HL-60 (cell line): ENCODE results near the gene SYVN1.

Source experiments
- DNase-seq, 2 experiments: peaks; one replicate each; pipeline ENCODE4 v3.0.0-alpha.2; 2010 to 2020; ENCODE audit warnings: low read depth in 1 of 2, low spot score in 1 of 2
- H3K27ac ChIP-seq: fragments of 250-450 bp; sonication (Bioruptor Pico); replicated peaks from 2 replicates; pipeline ENCODE4 v1.5.1; 2020; ENCODE audit warnings: mild to moderate bottlenecking, moderate library complexity
- H3K27me3 ChIP-seq: fragments of 250-450 bp; sonication (Bioruptor Pico); 2 replicates; pipeline ENCODE4 v1.5.1; 2021; ENCODE audit warnings: mild to moderate bottlenecking, moderate library complexity; ENCODE audit not compliant: insufficient read depth, poor library complexity, severe bottlenecking
- H3K4me3 ChIP-seq: replicated peaks from 2 replicates; pipeline ENCODE4 v1.5.1; 2011; ENCODE audit warnings: mild to moderate bottlenecking, control low read depth, low read length; ENCODE audit not compliant: insufficient read depth
- CTCF ChIP-seq: IDR thresholded peaks from one replicate; pipeline ENCODE4 v1.5.1; 2011; ENCODE audit warnings: low read length, control low read depth, inconsistent platforms; ENCODE audit not compliant: insufficient read depth
- GABPA ChIP-seq: IDR thresholded peaks from 2 replicates; pipeline ENCODE4 v1.6.1; 2012; ENCODE audit warnings: low read depth
- POLR2AphosphoS5 ChIP-seq: IDR thresholded peaks from 2 replicates; pipeline ENCODE4 v1.6.1; 2012; ENCODE audit warnings: low read depth
- REST ChIP-seq: IDR thresholded peaks from 2 replicates; pipeline ENCODE4 v1.6.1; 2012; ENCODE audit warnings: low read depth; ENCODE audit not compliant: insufficient replicate concordance
- SPI1 ChIP-seq: IDR thresholded peaks from 2 replicates; pipeline ENCODE4 v1.6.1; 2012; ENCODE audit warnings: low read depth, mild to moderate bottlenecking, borderline replicate concordance

The SYVN1 gene

DNA sequence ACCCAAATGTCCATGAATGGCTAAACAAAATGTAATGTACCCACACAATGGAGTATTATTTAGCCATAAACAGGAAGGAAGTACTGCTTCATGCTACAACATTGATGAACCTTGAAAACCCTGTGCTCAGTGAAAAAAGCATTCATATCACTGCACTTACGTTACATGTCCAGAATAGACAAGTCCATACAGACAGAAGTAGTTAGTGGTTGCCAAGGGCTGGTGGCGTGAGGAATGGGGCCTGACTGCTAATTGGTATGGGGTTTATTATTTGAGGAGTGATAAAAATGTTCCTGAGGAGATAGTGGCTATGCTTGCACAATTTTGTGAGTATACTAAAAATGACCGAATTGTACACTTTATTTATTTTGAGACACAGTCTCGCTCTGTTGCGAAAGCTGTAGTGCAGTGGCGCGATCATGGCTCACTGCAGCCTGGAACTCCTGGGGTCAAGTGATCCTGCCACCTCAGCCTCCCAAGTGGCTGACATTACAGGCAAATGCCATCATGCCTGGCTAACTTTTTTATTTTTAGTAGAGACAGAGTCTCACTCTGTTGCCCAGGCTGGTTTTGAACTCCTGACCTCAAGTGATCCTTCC is 7.7 kb upstream of the SYVN1 start:
- no peak overlapping the region for H3K27ac ChIP-seq
- TF ChIP-seq GABPA: no peak
- TF ChIP-seq CTCF: no peak
- TF ChIP-seq SPI1: no peak
- no peak for TF ChIP-seq POLR2AphosphoS5
- TF ChIP-seq REST: no peak
- DNase-seq: no peak
- H3K27me3 ChIP-seq: no peaks in the 10 kb centered on the region
- H3K4me3 ChIP-seq: no peak overlapping the region

GRCh38 chr11:65136515-65137096 is 2.3 kb upstream of the SYVN1 start:
- no peak for DNase-seq
- TF ChIP-seq GABPA (no peak), SPI1 (no peak), REST (no peak), POLR2AphosphoS5 (no peak), CTCF (no peak)
- H3K27me3 ChIP-seq: no peaks in the 10 kb centered on the region
- no peak overlapping the region for H3K27ac ChIP-seq
- no peak overlapping the region for H3K4me3 ChIP-seq

GRCh38 chr11:65135633-65136145 is 1.4 kb upstream of the SYVN1 start:
- no peak for DNase-seq
- Histone ChIP-seq H3K4me3 (peak overlapping the region; percentile 97), H3K27ac (peak overlapping the region; percentile 99), H3K27me3 (no peaks in the 10 kb centered on the region)
- TF ChIP-seq SPI1: no peak
- TF ChIP-seq REST: no peak
- TF ChIP-seq CTCF: no peak
- TF ChIP-seq GABPA: no peak
- TF ChIP-seq POLR2AphosphoS5: no peak
